ENCODE results near the gene HMOX1.

DNA sequence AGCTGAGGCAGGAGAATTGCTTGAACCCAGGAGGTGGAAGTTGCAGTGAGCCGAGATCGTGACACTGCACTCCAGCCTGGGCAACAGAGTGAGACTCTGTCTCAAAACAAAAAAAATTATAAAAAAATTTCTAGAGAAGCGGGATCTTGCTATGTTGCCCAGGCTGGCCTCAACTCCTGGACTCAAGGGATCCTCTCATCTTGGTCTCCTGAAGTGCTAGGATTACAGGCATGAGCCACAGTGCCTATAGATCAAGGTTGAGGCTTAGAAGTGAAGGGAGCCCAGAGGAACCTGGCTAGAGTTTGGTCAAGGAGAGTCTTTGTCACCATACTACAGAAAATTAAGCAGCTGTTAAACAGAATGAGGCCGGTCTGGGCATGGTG is 17.7 kb downstream of the HMOX1 start:
- TF ChIP-seq, protein P1, sequence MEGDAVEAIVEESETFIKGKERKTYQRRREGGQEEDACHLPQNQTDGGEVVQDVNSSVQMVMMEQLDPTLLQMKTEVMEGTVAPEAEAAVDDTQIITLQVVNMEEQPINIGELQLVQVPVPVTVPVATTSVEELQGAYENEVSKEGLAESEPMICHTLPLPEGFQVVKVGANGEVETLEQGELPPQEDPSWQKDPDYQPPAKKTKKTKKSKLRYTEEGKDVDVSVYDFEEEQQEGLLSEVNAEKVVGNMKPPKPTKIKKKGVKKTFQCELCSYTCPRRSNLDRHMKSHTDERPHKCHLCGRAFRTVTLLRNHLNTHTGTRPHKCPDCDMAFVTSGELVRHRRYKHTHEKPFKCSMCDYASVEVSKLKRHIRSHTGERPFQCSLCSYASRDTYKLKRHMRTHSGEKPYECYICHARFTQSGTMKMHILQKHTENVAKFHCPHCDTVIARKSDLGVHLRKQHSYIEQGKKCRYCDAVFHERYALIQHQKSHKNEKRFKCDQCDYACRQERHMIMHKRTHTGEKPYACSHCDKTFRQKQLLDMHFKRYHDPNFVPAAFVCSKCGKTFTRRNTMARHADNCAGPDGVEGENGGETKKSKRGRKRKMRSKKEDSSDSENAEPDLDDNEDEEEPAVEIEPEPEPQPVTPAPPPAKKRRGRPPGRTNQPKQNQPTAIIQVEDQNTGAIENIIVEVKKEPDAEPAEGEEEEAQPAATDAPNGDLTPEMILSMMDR (IDR thresholded peaks at IDR 0.05) = no peak
- TF ChIP-seq POLR2AphosphoS5 (IDR thresholded peaks at IDR 0.05; ENCODE audit: insufficient read depth in 1 of 2, low read depth in 1 of 2) (no peak), POLR2A (IDR thresholded peaks at IDR 0.05) (no peak)

Data from vagina (tissue), 2 donors.